Stimulated activated CD8-positive, alpha-beta memory T cell treated with anti-CD3 and anti-CD28 coated beads, Interleukin-15, amount 100 ng/mL, for 4 hours (primary cell): ENCODE measurements around the gene YY1.
"Not testable (repeated sequence)": the region's sequence is repeated elsewhere in the genome, so short reads cannot be mapped to it uniquely, and the experiment has no call there.

Experiments
- DNase-seq, 2 donors: peaks; one replicate each; pipeline ENCODE4 v3.0.0-alpha.2; 2020; ENCODE audit warnings: low read depth in 2 of 2

The YY1 gene

GRCh38 chr14:100243020-100243419 lies 4.1 kb downstream of the YY1 start:
- DNase-seq = no peak

DNA sequence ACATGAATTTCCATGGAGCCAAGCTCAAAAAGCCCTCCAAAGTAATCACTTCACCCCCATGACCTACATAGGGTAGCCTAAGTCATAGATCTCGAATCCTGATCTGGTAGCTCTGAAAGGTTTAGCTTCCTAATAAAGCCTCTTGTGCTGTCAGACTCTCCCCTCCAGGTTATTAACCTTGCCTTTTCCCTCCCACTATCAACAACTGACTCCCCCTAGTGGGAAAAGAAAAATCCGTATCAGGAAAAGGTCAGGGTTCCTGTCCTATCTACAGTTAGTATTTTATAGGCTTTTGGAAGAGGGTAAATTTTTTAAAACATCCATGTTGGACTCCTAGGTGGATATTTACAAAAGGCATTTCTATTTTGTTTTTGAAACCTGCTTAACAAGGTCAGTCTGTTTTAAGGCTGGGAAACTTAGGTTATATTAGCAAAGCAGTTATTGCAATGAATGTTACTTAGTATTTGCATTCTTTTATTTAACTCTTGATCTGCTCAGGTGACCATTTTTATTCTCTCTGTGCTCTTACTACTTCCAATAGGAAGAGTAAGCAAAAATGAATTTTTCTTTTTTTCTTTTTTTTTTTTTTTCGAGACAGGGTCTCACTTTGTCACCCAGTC lies 8.0 kb downstream of the YY1 start:
- no peak for DNase-seq

- DNase-seq = no peak
These were observed 12.0 kb downstream of the YY1 start for GRCh38 chr14:100250732-100251465.

- no peak for DNase-seq
These were observed 13.7 kb downstream of the YY1 start for GRCh38 chr14:100252684-100253083.

GRCh38 chr14:100256339-100256895 lies 17.5 kb downstream of the YY1 start:
- no peak for DNase-seq

GRCh38 chr14:100261621-100262020 lies 22.7 kb downstream of the YY1 start:
- no peak for DNase-seq

GRCh38 chr14:100262545-100262944 lies 23.6 kb downstream of the YY1 start:
- DNase-seq = no peak

DNA sequence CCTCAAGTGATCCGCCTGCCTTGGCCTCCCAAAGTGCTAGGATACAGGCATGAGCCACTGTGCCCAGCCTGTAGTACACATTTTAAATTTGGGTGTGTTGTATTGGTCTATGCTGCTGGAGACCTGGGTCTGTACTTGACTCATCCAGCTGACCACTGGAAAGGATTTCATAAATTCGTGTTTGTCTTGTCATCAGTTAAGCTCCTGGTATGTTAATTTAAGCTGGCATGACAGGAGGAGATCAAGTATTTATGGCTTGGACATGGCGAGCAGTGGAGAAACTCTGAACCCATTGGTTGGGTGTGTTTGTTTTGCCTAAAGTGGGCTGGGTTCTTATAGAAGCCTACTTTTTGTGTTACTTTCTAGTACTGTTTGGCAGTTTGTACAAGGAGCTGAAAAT lies 24.2 kb downstream of the YY1 start:
- no peak for DNase-seq

DNA sequence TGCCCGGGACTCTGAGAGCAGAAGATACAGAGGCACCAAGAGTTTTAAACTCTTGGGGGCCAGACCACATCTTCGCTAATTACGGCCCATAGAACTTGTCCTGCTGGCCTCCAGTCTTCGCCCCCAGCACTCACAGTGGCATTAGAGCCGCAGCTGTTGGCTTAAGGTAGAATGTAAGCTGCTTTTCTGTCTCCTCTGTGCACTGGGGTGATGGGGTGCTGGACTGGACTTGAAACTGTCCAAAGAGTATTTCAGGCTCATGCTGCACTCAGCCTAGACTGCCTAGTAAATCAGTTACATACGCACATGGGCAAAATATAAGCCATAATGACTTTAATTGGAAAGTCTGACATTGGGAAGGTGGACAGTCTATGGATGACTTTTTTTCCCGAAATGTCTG lies 29.0 kb downstream of the YY1 start:
- DNase-seq = no peak

- DNase-seq = no peak
These were observed 29.8 kb downstream of the YY1 start for GRCh38 chr14:100268591-100269207.

- no peak for DNase-seq
These were observed 32.4 kb downstream of the YY1 start for GRCh38 chr14:100271247-100271939.

DNA sequence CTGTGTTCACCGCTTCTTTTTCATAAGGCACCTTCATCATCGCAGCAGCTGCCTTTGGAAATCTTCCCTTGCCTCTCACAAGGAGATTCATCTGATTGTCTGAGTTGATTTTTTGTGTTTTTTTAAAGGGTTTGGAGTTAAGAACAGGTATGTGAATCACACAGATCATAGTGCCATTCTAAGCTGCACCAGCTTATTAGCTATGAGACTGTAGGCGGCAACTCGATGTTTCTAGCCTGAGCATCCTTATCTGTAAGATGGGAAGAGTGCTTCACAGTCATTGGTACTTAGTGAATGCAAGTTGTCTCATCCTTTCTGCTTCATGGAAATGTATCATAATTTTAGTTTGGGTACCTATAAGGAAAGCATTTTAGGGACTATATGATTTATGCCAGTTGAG lies 35.3 kb downstream of the YY1 start:
- no peak for DNase-seq

GRCh38 chr14:100275214-100275613 lies 36.3 kb downstream of the YY1 start:
- DNase-seq = no peak

- DNase-seq = no peak
These were observed 39.8 kb downstream of the YY1 start for GRCh38 chr14:100278702-100279101.

GRCh38 chr14:100279133-100279532 lies 40.2 kb downstream of the YY1 start:
- DNase-seq = no peak

DNA sequence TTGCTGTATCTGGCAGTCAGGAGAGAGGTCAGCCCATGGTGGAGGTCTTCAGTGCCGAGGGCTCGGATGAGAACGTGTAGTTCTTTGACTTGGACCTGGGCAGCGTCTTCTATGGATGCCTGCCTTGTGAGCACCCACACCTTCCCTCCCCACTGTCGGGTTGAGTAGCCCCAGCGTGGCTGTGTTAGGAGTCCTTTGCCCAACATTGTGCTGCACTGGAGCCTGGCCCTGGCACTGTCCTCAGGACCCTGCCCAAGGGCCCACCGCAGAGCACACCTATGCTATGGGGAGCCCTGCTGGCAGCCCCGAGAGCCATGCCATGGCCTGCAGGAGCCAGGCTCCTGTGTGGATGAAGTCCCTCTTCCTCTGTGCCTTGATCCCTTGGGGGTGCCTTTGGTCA lies 40.6 kb downstream of the YY1 start:
- DNase-seq = no peak

DNA sequence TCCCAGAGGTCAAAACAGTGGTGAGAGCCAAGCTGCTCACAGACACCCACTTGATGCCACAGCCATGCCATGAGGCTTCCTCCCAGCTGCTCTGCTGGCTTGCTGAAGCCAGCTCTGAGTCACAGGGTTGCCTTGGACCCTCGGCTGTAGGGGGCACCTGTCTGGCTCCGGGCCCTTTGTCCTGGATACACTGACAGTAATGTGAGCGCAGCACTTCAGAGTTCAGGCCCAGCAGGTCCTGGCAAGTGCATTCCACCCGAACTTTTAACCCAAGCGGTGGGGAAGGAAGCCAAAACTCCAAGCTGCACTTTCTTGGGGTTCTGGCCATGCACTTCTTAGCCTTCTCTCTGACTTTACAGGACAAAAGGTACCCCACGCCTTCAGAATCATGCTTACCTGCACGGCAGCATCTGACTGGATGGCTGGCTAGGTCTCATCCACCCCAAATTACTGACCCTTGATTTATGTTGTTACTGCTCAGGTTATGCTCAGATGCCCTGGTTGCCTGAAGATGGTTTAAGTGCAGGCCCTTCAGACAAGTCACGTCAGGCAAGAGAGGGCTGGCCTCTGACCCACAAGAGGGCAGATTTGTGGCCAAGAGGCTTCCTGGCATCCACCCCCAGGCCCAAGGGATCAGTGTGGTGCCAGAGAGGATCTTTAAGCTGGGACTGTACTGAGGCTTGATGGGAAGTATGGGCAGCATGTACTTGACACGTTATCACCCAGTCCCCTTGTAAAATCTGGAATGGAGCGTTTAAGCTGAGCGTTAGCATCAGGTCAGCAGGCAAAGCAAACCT lies 42.5 kb downstream of the YY1 start:
- no peak for DNase-seq

- no peak for DNase-seq
These were observed 43.1 kb downstream of the YY1 start for GRCh38 chr14:100282083-100282350.

DNA sequence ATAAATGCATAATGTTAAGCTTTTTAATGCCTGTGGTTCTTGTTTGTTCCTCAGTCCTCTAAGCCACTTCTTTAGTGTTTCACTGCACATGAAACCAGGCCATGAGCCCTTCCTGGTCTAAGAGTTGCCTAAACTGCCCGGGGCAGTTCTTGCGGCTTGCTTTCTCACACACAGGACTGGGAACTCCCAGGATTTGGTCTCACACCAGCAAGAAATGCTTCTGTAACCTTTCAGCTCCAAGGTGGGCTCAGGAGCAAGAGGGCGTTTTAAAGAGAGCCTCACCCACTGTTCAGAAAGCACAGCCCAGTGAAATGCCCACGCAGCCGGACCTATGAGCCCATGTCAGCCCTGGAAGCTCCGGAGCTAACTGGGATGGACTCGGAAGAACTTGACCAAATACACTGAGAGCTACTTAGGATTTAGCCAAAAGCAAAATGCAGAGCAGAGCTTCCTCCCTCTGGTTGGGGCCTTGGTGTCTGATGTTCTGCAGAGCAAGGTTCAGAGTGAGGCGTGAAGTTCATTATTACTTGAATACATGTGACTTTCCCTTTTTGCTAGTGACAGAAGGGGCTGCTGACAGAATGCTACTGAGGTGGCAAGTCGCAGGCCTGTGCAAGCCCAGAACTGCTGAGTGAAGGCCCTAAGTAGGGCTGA lies 43.9 kb downstream of the YY1 start:
- DNase-seq = no peak

- DNase-seq = not testable (repeated sequence)
These were observed 44.5 kb downstream of the YY1 start for GRCh38 chr14:100283436-100283835.
